Activated CD4-positive, alpha-beta T cell treated with anti-CD3 and anti-CD28 coated beads, Interleukin-2, amount 50 U/mL, for 16 hours (primary cell): ENCODE results near the gene TMEM53.
A peak's percentile ranks its signal among the peaks of the same experiment; 100 is the strongest.
"Not testable (repeated sequence)": the region's sequence is repeated elsewhere in the genome, so short reads cannot be mapped to it uniquely, and the experiment has no call there.

Experiments
- DNase-seq: peaks from one replicate; pipeline ENCODE4 v3.0.0-alpha.2; 2020

Gene TMEM53

DNA sequence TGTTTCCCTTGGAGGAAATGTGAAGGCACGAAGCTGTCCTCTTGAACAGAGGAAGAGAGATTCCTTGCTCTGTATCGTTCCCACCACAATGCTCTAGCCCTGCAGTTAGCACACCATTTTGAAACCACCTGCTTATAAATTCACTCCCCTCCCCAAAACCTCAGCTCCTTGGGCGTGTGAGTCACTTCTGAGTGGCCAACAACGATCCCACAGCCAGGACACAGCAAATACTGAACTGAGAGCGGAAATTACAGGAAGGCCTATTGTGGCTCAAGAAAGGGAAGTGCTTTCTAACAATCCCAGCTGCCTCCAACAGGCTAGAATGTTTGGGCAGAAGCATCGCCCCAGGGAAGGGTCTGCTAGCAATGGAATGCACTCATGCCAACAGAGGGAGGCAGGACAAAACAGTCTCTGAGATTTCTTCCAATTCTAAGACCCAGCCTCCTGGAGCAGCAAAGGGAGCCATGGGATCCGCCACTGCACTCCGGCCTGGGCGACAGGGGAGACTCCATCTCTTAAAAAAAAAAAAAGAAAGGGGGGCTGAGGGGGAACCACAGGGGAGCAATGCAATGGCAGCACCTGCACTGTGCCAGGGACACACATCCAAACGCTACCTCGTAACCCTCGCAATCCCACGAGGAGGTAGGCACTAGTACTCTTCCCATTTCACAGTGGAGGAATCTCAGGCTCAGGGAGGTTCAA is 1.9 kb downstream of the TMEM53 start:
- peak; percentile 58 for DNase-seq

GRCh38 chr1:44670751-44671640 is 3.3 kb downstream of the TMEM53 start:
- DNase-seq, result no peak

GRCh38 chr1:44666719-44667118 is 7.6 kb downstream of the TMEM53 start:
- DNase-seq, result not testable (repeated sequence)

DNA sequence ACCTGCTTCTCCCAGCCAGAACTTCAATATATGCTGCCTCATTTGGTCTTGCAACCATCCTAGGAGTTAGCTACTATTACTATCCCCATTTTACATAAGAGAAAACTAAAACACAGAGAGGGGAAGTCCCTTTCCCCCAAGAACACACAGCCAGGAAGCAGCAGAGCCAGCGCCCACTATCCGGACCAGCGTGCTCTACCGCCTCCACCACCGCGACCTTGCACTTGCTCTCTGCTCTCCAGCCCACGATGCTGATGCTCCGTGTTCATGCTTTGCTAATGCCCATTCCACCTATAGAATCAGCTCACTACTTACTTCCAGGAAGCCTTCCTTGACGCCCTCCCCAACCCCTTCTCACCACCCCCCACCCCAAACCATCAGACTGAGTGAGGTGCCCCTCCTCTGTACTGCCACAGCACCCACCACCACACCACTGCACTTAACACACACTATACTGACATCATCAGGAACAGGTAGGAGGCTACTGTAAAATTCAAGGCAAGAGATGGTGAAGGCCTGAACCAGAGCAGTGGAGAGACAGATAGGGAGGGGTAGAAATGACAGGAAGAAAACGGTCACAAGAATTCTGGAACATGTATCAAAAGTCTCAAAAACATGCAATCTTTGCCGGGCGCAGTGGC is 9.4 kb downstream of the TMEM53 start:
- peak; percentile 12 for DNase-seq

- DNase-seq, result no peak
Observed at GRCh38 chr1:44663417-44663816, 10.9 kb downstream of the TMEM53 start.

DNA sequence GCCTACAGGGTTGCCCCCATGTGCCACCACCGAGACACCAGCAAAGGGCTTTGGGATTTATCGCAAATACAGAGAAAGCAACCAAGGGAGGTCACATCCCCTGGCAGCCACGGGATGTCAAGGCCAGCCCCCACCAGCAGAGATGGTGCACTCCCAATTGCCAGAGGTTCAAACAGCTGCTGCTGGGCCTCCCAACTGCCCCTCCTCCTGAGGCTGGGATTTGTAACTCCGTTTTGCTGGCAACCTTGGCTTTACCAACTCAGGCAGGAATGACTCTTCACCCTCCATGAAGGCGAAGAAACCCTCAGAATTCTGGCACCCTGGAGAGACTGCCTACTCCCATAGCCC is 11.6 kb downstream of the TMEM53 start:
- DNase-seq, result no peak

- DNase-seq, result no peak
Observed at GRCh38 chr1:44661781-44662682, 12.2 kb downstream of the TMEM53 start.

DNA sequence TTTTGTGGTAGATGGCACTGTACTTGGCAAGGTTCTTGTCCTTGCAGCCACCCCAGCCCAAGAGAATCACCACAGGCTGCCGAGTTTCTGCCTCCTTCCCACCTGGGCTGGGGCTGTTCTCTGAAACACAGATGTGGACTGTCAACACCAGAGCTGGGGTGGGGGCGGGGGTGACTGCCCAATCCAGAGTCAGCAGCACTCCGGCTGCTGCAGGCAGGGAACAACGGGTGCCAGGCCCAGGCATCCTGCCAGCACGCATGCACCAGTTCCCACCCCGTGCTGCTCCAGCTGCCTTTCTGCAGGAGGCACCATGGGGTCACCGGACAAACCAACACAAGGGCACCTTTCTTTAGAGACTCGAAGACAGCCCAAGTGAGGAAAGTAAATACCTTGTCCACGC is 14.1 kb downstream of the TMEM53 start:
- no peak for DNase-seq

GRCh38 chr1:44659566-44659965 is 14.7 kb downstream of the TMEM53 start:
- no peak for DNase-seq

GRCh38 chr1:44655609-44656008 is 18.7 kb downstream of the TMEM53 start:
- no peak for DNase-seq

- DNase-seq, result no peak
Observed at GRCh38 chr1:44654621-44655187, 19.6 kb downstream of the TMEM53 start.

DNA sequence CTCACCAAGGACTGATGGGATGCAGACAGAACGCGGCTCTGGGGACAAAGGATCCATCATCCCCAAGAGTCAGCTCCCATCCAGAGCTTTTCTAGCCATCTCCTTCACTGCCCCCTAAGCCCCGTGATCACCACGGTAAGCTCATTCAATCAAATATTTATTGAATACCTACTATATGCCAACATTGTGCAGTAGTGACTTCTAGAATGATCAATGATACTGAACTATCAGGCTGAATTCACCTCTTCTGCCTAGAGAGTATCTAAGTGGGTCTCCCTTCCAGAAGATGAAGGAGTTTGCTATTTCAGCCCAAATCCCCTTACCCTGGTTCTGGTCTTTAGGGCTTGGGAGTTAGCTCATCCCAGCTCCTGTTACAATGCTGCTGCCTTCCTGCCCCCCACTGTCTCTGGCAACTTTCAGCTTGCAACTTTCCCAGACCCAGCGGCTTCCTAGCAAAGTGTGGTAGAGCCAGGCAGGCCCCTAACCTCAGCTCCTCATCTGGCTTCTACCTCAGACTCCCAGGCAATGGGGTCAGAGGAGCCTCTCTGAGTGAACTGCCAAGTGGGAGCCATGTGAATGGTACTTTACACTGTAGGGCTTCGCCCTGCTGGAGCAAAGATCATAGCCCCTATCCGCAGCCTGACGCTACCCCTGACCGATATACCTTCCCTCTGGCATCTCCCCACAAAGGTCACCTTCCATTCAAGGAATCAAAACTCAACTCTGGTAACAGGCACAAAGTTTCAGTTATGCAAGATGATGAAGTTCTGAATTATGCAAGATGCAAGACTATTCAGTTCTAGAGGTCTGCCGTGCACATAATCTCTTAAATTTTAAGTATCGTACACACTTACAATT is 20.9 kb downstream of the TMEM53 start:
- no peak for DNase-seq

GRCh38 chr1:44652445-44653106 is 21.7 kb downstream of the TMEM53 start:
- DNase-seq, result peak; percentile 73

- DNase-seq, result no peak
Observed at GRCh38 chr1:44651069-44651468, 23.2 kb downstream of the TMEM53 start.

- no peak for DNase-seq
Observed at GRCh38 chr1:44650159-44650831, 24.0 kb downstream of the TMEM53 start.

DNA sequence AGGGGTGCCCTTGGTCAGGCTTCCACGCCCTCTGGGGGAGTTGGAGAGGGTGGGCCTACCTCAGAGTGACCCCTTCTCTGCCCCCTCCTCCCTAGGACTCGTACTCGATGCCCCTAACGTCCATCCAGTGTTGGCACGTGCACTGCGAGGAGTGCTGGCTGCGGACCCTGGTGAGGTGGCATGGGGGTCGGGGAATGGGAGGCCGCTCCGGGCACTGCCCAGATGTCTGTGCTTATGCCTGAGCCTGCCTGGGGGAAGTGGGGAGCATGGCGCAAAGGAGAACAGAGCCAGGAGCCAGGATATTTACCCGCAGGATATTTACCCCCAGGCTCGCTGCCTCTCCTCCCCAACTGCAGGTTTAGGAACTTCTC is 24.5 kb downstream of the TMEM53 start:
- DNase-seq, result no peak

- no peak for DNase-seq
Observed at GRCh38 chr1:44648529-44649250, 25.6 kb downstream of the TMEM53 start.

- no peak for DNase-seq
Observed at GRCh38 chr1:44647896-44648295, 26.4 kb downstream of the TMEM53 start.

- DNase-seq, result no peak
Observed at GRCh38 chr1:44646261-44647110, 27.8 kb downstream of the TMEM53 start.
